Measurements from ENCODE around the gene TDP2.

DNA sequence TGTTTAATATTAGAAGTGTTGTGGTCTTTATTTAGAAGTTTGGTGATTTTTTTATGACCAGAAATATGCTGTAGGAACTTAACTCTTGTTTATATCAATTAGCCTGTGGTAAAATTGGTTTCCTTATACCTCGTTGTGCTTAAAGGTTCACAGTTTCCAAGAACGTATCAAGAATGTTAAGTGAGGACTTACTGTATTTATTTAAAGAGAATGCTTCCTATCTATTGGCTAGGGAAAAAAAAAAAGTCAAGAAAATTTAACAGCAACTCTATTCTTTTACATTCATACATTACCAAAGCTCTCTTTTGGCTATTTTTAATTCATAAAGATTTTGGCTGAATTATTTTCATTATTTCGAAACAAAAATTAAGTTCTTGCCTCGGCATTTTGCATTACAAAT lies 22.3 kb downstream of the TDP2 start:
- TF ChIP-seq, protein P1, sequence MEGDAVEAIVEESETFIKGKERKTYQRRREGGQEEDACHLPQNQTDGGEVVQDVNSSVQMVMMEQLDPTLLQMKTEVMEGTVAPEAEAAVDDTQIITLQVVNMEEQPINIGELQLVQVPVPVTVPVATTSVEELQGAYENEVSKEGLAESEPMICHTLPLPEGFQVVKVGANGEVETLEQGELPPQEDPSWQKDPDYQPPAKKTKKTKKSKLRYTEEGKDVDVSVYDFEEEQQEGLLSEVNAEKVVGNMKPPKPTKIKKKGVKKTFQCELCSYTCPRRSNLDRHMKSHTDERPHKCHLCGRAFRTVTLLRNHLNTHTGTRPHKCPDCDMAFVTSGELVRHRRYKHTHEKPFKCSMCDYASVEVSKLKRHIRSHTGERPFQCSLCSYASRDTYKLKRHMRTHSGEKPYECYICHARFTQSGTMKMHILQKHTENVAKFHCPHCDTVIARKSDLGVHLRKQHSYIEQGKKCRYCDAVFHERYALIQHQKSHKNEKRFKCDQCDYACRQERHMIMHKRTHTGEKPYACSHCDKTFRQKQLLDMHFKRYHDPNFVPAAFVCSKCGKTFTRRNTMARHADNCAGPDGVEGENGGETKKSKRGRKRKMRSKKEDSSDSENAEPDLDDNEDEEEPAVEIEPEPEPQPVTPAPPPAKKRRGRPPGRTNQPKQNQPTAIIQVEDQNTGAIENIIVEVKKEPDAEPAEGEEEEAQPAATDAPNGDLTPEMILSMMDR (conservative IDR thresholded peaks at IDR 0.05; ENCODE audit: low read length) = no peak
- no peak for TF ChIP-seq EZH2phosphoT487 (IDR thresholded peaks at IDR 0.05; ENCODE audit: borderline replicate concordance)
